Measurements from ENCODE around the gene C3orf20.

C3orf20 gene

GRCh38 chr3:14649466-14649865, 25.5 kb upstream of the C3orf20 start (continued):
- TF ChIP-seq POU6F1 (CRISPR knock-in tag; IDR thresholded peaks at IDR 0.05; ENCODE audit: borderline replicate concordance, low read depth) = no peak
- no peak for TF ChIP-seq ESRRG (CRISPR knock-in tag; IDR thresholded peaks at IDR 0.05)
- TF ChIP-seq ZNF8 (CRISPR knock-in tag; IDR thresholded peaks at IDR 0.05) = no peak
- TF ChIP-seq OSR1 (CRISPR knock-in tag; IDR thresholded peaks at IDR 0.05) = no peak

GRCh38 chr3:14650193-14650592, 24.7 kb upstream of the C3orf20 start:
- no peak for ATAC-seq
- TF ChIP-seq BACH2 (CRISPR knock-in tag; IDR thresholded peaks at IDR 0.05; ENCODE audit: borderline replicate concordance) (no peak), ARNTL (CRISPR knock-in tag; IDR thresholded peaks at IDR 0.05; ENCODE audit: borderline replicate concordance, low read depth) (no peak), ZNF8 (CRISPR knock-in tag; IDR thresholded peaks at IDR 0.05) (no peak), RARB (CRISPR knock-in tag; IDR thresholded peaks at IDR 0.05) (no peak), PPARA (CRISPR knock-in tag; IDR thresholded peaks at IDR 0.05; ENCODE audit: borderline replicate concordance) (no peak), ZFP3 (CRISPR knock-in tag; IDR thresholded peaks at IDR 0.05) (no peak), TCF4 (CRISPR knock-in tag; IDR thresholded peaks at IDR 0.05; ENCODE audit: borderline replicate concordance) (no peak), TSHZ2 (CRISPR knock-in tag; IDR thresholded peaks at IDR 0.05) (no peak), ZNF565 (CRISPR knock-in tag; conservative IDR thresholded peaks at IDR 0.05; ENCODE audit: low read depth) (no peak), ISL1 (CRISPR knock-in tag; IDR thresholded peaks at IDR 0.05) (no peak), OSR1 (CRISPR knock-in tag; IDR thresholded peaks at IDR 0.05) (no peak), CSRNP3 (CRISPR knock-in tag; IDR thresholded peaks at IDR 0.05) (no peak), TOX (CRISPR knock-in tag; IDR thresholded peaks at IDR 0.05; ENCODE audit: borderline replicate concordance) (no peak), SNAI2 (CRISPR knock-in tag; IDR thresholded peaks at IDR 0.05) (no peak), POU6F1 (CRISPR knock-in tag; IDR thresholded peaks at IDR 0.05; ENCODE audit: borderline replicate concordance, low read depth) (no peak), CSDC2 (CRISPR knock-in tag; IDR thresholded peaks at IDR 0.05) (no peak)

- ATAC-seq = peak; percentile 99
- TF ChIP-seq ZFP30 (CRISPR knock-in tag; IDR thresholded peaks at IDR 0.05) (no peak), OSR1 (CRISPR knock-in tag; IDR thresholded peaks at IDR 0.05) (no peak), ARNTL (CRISPR knock-in tag; IDR thresholded peaks at IDR 0.05; ENCODE audit: borderline replicate concordance, low read depth) (no peak), BACH2 (CRISPR knock-in tag; IDR thresholded peaks at IDR 0.05; ENCODE audit: borderline replicate concordance) (no peak), ISL1 (CRISPR knock-in tag; IDR thresholded peaks at IDR 0.05) (peak; percentile 20; the same call in 1 of the 2 replicates), PPARA (CRISPR knock-in tag; IDR thresholded peaks at IDR 0.05; ENCODE audit: borderline replicate concordance) (no peak), CSRNP3 (CRISPR knock-in tag; IDR thresholded peaks at IDR 0.05) (no peak), TOX (CRISPR knock-in tag; IDR thresholded peaks at IDR 0.05; ENCODE audit: borderline replicate concordance) (no peak), SNAI2 (CRISPR knock-in tag; IDR thresholded peaks at IDR 0.05) (peak; percentile 79; the same call in 1 of the 2 replicates), TSHZ2 (CRISPR knock-in tag; IDR thresholded peaks at IDR 0.05) (peak; percentile 88), ZNF70 (CRISPR knock-in tag; IDR thresholded peaks at IDR 0.05) (no peak), RARB (CRISPR knock-in tag; IDR thresholded peaks at IDR 0.05) (no peak), ESRRG (CRISPR knock-in tag; IDR thresholded peaks at IDR 0.05) (no peak), ZC3H10 (CRISPR knock-in tag; IDR thresholded peaks at IDR 0.05) (no peak), ZNF565 (CRISPR knock-in tag; conservative IDR thresholded peaks at IDR 0.05; ENCODE audit: low read depth) (no peak), ZFP3 (CRISPR knock-in tag; IDR thresholded peaks at IDR 0.05) (peak; percentile 55; the same call in 1 of the 2 replicates), POU6F1 (CRISPR knock-in tag; IDR thresholded peaks at IDR 0.05; ENCODE audit: borderline replicate concordance, low read depth) (no peak), TCF4 (CRISPR knock-in tag; IDR thresholded peaks at IDR 0.05; ENCODE audit: borderline replicate concordance) (no peak), CSDC2 (CRISPR knock-in tag; IDR thresholded peaks at IDR 0.05) (0 out of 2 replicates have a peak, but pooled peaks have one; percentile 62)
Observed at GRCh38 chr3:14651440-14652251, 23.3 kb upstream of the C3orf20 start, which contains the start of gene CCDC174. Gene CCDC174, plus strand, starts transcription at chr3:14651762. Its CDS starts 75 bp downstream, at chr3:14651837.
